ENCODE data around the gene TADA2B. TPM values are rescaled to one million over a fixed set of nuclear protein-coding genes. Genes with fewer than 3 reads are reported as not detected.
A peak's percentile ranks its signal among the peaks of the same experiment; 100 is the strongest.

Gene TADA2B
- total and polyA plus RNA-seq, 11 donors = 15.3 to 40.2 (median 30.8) TPM

DNA sequence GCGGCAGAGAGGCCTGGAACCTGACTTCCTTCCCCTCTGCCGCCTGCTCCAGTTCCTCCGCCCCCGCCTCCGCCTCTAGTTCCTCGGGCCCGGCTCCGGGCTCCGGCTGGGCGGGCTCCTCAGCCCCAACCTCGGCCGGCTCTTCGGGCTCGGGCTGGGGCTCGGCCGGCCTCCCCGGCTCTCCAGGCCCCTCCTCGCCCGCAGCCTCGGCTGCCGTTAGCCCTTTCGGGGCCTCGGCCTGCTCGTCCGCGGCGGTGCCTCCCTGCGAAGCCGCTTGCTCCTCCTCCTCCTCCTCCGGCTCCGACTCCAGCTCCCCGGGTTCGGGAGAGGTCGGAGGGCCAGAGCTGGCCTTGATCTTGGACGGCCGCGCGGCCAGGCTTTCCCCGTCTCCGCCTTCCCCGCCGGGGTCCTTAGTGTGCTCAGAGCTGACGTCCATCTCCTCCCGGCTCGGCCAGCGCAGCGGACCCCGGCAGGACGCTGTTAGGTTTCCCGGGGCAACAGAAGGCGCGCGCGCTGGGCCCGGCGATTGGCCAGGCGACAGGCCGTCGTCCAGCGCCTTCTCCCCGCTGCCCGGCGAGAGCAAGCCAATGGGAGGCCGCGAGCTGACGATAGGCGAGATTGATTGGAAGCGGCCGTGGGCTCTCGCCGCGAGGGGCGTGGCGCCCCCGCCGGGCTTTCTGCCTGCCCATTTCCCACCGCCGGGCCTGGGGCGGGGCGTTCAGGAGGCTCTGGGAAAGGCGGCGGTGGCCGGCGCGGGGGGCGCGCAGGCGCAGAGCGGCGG lies 479 bp upstream of the TADA2B start:
- peak in 1 of 2 donors; percentile 34 for TF ChIP-seq POLR2A (IDR thresholded peaks at IDR 0.05)
- TF ChIP-seq, protein P1, sequence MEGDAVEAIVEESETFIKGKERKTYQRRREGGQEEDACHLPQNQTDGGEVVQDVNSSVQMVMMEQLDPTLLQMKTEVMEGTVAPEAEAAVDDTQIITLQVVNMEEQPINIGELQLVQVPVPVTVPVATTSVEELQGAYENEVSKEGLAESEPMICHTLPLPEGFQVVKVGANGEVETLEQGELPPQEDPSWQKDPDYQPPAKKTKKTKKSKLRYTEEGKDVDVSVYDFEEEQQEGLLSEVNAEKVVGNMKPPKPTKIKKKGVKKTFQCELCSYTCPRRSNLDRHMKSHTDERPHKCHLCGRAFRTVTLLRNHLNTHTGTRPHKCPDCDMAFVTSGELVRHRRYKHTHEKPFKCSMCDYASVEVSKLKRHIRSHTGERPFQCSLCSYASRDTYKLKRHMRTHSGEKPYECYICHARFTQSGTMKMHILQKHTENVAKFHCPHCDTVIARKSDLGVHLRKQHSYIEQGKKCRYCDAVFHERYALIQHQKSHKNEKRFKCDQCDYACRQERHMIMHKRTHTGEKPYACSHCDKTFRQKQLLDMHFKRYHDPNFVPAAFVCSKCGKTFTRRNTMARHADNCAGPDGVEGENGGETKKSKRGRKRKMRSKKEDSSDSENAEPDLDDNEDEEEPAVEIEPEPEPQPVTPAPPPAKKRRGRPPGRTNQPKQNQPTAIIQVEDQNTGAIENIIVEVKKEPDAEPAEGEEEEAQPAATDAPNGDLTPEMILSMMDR (IDR thresholded peaks at IDR 0.05) = peak in 11 of 12 donors; percentile 17 to 60 (median 47)
- ATAC-seq (peak; percentile 93 to 97 (median 95)), DNase-seq (peak; percentile 96 to 99 (median 98))
- Histone ChIP-seq H3K27ac (peak overlapping the region in 11 of 12 donors; percentile 52 to 88 (median 75)), H3K27me3 (no peaks in the 10 kb centered on the region), H3K4me1 (peaks cover 8 to 56% (median 45%) of the 10 kb centered on the region in 12 donors), H3K36me3 (peaks cover 0 to 8% (median 0%) of the 10 kb centered on the region in 9 donors), H3K9me3 (no peaks in the 10 kb centered on the region), H3K4me3 (peak overlapping the region; percentile 58 to 98 (median 82))
- 0 to 1% (median 0%) methylated on average over 32 to 90 of the region's 90 CpGs for WGBS, 4 donors
- intact Hi-C loops (cut with DNase I) = loop anchor here (1.0 to 10.0 kb wide), 9 partner anchors 26 to 260 kb away; partner anchors contain the start of genes GRPEL1 (in 5 of the 10), TBC1D14 (in 2 of the 10) and KIAA0232 (in 1 of the 10)

DNA sequence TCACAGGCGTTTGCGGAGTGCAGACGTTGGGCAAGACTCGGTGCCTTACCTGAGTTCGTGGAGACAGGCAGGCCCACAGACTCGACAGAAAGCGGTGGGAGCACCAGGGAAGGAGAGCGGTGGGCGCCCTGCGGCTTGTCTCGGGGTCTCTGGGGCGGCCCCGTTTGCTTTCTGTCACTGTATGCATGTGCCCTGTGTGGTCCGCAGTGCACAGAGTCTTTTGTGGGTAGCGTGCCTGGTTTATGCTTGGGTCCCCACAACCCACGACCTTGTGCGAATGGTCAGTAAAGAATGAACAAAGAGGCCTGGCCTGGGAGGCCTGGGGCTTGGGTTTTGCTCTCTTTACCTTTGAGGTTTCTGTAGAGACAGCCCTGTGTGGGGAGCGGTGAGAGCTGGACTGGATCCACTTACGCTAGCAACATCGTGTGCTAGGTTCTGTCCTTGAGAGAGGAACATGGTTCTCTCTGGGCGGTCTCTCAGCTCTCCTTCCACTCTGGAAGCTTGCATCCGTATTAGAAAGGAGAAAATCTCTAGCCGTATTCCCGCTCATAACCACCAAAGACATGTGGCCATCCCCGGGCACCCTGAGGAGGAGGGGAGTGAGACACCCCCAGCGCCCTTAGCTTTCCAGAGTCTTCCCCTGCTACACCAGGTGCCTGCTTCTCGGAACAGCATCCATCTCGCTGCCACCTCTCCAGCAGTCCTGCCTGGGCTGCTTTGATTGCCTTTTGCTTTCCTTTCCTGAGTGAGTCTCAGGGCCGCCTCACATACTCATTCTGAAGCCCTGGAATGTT lies 1.2 kb downstream of the TADA2B start:
- TF ChIP-seq POLR2A (IDR thresholded peaks at IDR 0.05) = no peak
- TF ChIP-seq, protein P1 (IDR thresholded peaks at IDR 0.05) = no peak
- Histone ChIP-seq H3K9me3 (no peaks in the 10 kb centered on the region), H3K4me3 (peak overlapping the region; percentile 86 to 99 (median 99)), H3K27ac (peak overlapping the region; percentile 79 to 95 (median 92)), H3K36me3 (peaks cover 0 to 8% (median 0%) of the 10 kb centered on the region in 9 donors), H3K27me3 (no peaks in the 10 kb centered on the region), H3K4me1 (peaks cover 8 to 56% (median 47%) of the 10 kb centered on the region in 12 donors)
- peak in 1 of 5 donors; percentile 26 for DNase-seq
- intact Hi-C loops (cut with DNase I) = loop anchor here in 7 of 10 donors (2.0 to 10.0 kb wide), 7 partner anchors 22 to 262 kb away; partner anchors contain the start of genes TBC1D14 (in 2 of the 7) and KIAA0232 (in 1 of the 7)
- peak in 1 of 4 donors; percentile 14 for ATAC-seq
- WGBS, 4 donors = 12 to 15% (median 15%) methylated on average over 25 to 29 of the region's 29 CpGs

DNA sequence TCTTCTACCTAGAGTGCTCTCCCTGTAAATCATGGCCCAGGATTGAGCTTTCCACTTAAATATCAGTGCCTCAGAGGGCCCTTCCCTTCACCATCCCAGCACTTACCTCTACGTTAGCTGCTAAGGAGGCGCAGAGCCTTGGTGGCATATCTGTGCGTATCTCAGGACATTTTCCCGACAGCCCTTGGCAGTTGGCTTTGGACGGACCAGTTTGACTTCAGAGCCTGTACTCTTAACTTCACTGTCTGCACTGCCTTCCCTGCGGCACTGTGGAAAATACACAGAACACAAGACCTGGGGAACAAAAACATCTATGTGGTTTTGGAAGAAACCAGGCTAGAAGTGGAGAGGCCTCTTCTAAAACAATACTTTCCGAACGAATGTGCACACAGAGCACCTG lies 2.4 kb downstream of the TADA2B start:
- Histone ChIP-seq H3K27me3 (no peaks in the 10 kb centered on the region), H3K27ac (no peak overlapping the region), H3K36me3 (peaks cover 0 to 9% (median 0%) of the 10 kb centered on the region in 9 donors), H3K4me3 (peak overlapping the region in 4 of 12 donors; percentile 98 to 99 (median 99)), H3K4me1 (peaks cover 8 to 67% (median 58%) of the 10 kb centered on the region in 12 donors), H3K9me3 (no peaks in the 10 kb centered on the region)
- DNase-seq (peak in 1 of 5 donors; percentile 3), ATAC-seq (no peak)
- intact Hi-C loops (cut with DNase I) = loop anchor here in 4 of 10 donors (2.0 to 10.0 kb wide), 4 partner anchors 21 to 141 kb away; partner anchors contain the start of gene TBC1D14 (in 2 of the 4)
- WGBS, 4 donors = 73 to 86% (median 76%) methylated on average over 8 of the region's 8 CpGs
- TF ChIP-seq POLR2A (IDR thresholded peaks at IDR 0.05) = no peak
- TF ChIP-seq, protein P1 (IDR thresholded peaks at IDR 0.05) = no peak
